HEK293 (cell line): Measurements from ENCODE around the gene PLEKHJ1.
A peak's percentile ranks its signal among the peaks of the same experiment; 100 is the strongest.

Experiments used
- GLIS1 ChIP-seq: fragments of 450-650 bp; formaldehyde crosslinking; IDR thresholded peaks from 2 replicates; pipeline ENCODE4 v1.5.1; 2016; ENCODE audit warnings: missing biosample characterization, missing genetic modification characterization
- GLIS2 ChIP-seq: fragments of 450-650 bp; formaldehyde crosslinking; IDR thresholded peaks from 2 replicates; pipeline ENCODE4 v1.5.1; 2016; ENCODE audit warnings: missing biosample characterization, missing genetic modification characterization
- PRDM1 ChIP-seq: fragments of 450-650 bp; formaldehyde crosslinking; IDR thresholded peaks from 2 replicates; pipeline ENCODE4; 2016; ENCODE audit warnings: missing biosample characterization, missing genetic modification characterization
- SP2 ChIP-seq: fragments of 450-650 bp; formaldehyde crosslinking; IDR thresholded peaks from 2 replicates; pipeline ENCODE4 v1.5.1; 2016; ENCODE audit warnings: missing biosample characterization, missing genetic modification characterization
- WT1 ChIP-seq: fragments of 450-650 bp; formaldehyde crosslinking; IDR thresholded peaks from 2 replicates; pipeline ENCODE4 v1.5.1; 2016; ENCODE audit warnings: missing biosample characterization, missing genetic modification characterization
- YY1 ChIP-seq: fragments of 450-650 bp; formaldehyde crosslinking; IDR thresholded peaks from 2 replicates; pipeline ENCODE4 v1.5.1; 2018; ENCODE audit warnings: missing biosample characterization, missing genetic modification characterization
- ZBTB20 ChIP-seq: fragments of 450-650 bp; formaldehyde crosslinking; IDR thresholded peaks from 2 replicates; pipeline ENCODE4 v1.5.1; 2016; ENCODE audit warnings: missing biosample characterization, missing genetic modification characterization
- ZBTB8A ChIP-seq: fragments of 450-650 bp; formaldehyde crosslinking; IDR thresholded peaks from 2 replicates; pipeline ENCODE4 v1.5.1; 2016; ENCODE audit warnings: missing biosample characterization, missing genetic modification characterization
- ZNF266 ChIP-seq: fragments of 450-650 bp; formaldehyde crosslinking; IDR thresholded peaks from 2 replicates; pipeline ENCODE4 v1.5.1; 2016; ENCODE audit warnings: missing biosample characterization, missing genetic modification characterization, low read depth
- ZNF335 ChIP-seq: fragments of 450-650 bp; formaldehyde crosslinking; conservative IDR thresholded peaks from 2 replicates; pipeline ENCODE4 v1.5.1; 2016; ENCODE audit warnings: missing biosample characterization, missing genetic modification characterization
- ZNF341 ChIP-seq: fragments of 450-650 bp; formaldehyde crosslinking; IDR thresholded peaks from 2 replicates; pipeline ENCODE4; 2016; ENCODE audit warnings: low read depth, missing biosample characterization, missing genetic modification characterization
- ZNF394 ChIP-seq: fragments of 450-650 bp; formaldehyde crosslinking; IDR thresholded peaks from 2 replicates; pipeline ENCODE4 v1.5.1; 2016; ENCODE audit warnings: missing biosample characterization, missing genetic modification characterization, mild to moderate bottlenecking, moderate library complexity, borderline replicate concordance
- ZNF423 ChIP-seq: fragments of 450-650 bp; formaldehyde crosslinking; IDR thresholded peaks from 2 replicates; pipeline ENCODE4 v1.5.1; 2016; ENCODE audit warnings: missing biosample characterization, missing genetic modification characterization
- ZNF48 ChIP-seq: fragments of 450-650 bp; formaldehyde crosslinking; IDR thresholded peaks from 2 replicates; pipeline ENCODE4 v1.5.1; 2016; ENCODE audit warnings: missing biosample characterization, missing genetic modification characterization
- ZNF585B ChIP-seq: fragments of 450-650 bp; formaldehyde crosslinking; IDR thresholded peaks from 2 replicates; pipeline ENCODE4 v1.5.1; 2016; ENCODE audit warnings: missing biosample characterization, missing genetic modification characterization
- ZSCAN16 ChIP-seq: fragments of 450-650 bp; formaldehyde crosslinking; IDR thresholded peaks from 2 replicates; pipeline ENCODE4 v1.5.1; 2016; ENCODE audit warnings: missing biosample characterization, missing genetic modification characterization
- TF ChIP-seq, protein P1 (sequence below): fragments of 450-650 bp; IDR thresholded peaks from 2 replicates; pipeline ENCODE4 v1.5.1; 2018; ENCODE audit warnings: missing biosample characterization, missing genetic modification characterization
- TF ChIP-seq, protein P2 (sequence below): fragments of 450-650 bp; formaldehyde crosslinking; IDR thresholded peaks from 2 replicates; pipeline ENCODE4 v1.5.1; 2016; ENCODE audit warnings: missing biosample characterization, missing genetic modification characterization
- TF ChIP-seq, protein P3 (sequence below): fragments of 450-650 bp; formaldehyde crosslinking; IDR thresholded peaks from 2 replicates; pipeline ENCODE4 v1.5.1; 2016; ENCODE audit warnings: missing biosample characterization, missing genetic modification characterization
- TF ChIP-seq, protein P4 (sequence below): fragments of 450-650 bp; formaldehyde crosslinking; IDR thresholded peaks from 2 replicates; pipeline ENCODE4 v1.5.1; 2016; ENCODE audit warnings: missing biosample characterization, missing genetic modification characterization
- TF ChIP-seq, protein P5 (sequence below): fragments of 450-650 bp; formaldehyde crosslinking; IDR thresholded peaks from 2 replicates; pipeline ENCODE4 v1.5.1; 2016; ENCODE audit warnings: missing biosample characterization, missing genetic modification characterization
- TF ChIP-seq, protein P6 (sequence below): fragments of 450-650 bp; formaldehyde crosslinking; IDR thresholded peaks from 2 replicates; pipeline ENCODE4 v1.5.1; 2016; ENCODE audit warnings: missing biosample characterization, missing genetic modification characterization, borderline replicate concordance
- TF ChIP-seq, protein P7 (sequence below): fragments of 450-650 bp; formaldehyde crosslinking; IDR thresholded peaks from 2 replicates; pipeline ENCODE4 v1.5.1; 2017; ENCODE audit warnings: missing biosample characterization, missing genetic modification characterization

PLEKHJ1 gene

DNA sequence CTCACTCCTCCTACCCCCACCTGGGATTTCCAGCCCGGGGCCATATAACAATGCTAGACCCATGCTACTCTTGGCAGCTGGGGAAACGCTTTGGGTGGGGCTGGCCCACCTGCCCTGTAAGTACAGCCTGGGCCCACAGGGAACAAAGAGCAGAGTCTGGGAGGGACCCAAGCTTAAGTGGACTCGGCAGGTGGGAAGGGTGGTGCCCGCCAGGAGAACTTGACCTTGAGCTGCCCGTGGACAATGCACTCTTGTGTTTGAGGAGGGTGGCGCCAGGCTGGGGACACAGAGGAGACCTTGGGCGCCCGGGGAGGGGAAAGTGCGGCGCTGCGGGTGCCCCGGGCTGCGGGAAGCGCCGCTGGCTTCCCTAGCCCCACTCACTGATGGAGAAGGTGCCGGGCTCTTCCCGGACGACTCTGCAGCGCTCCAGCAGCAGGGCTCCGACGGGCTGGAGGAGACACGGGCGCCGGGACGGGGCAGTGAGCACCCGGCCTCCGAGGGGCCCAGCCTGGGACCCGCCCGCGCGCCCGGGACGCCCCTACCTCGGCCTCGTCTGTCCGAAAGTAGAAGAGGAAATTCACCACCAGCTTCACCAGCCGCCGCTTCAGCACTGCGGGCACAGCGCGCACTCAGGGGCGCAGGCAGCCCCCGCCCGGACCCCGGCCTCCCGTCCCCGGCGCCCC lies 607 bp downstream of the PLEKHJ1 start (continued):
- TF ChIP-seq, protein P1, sequence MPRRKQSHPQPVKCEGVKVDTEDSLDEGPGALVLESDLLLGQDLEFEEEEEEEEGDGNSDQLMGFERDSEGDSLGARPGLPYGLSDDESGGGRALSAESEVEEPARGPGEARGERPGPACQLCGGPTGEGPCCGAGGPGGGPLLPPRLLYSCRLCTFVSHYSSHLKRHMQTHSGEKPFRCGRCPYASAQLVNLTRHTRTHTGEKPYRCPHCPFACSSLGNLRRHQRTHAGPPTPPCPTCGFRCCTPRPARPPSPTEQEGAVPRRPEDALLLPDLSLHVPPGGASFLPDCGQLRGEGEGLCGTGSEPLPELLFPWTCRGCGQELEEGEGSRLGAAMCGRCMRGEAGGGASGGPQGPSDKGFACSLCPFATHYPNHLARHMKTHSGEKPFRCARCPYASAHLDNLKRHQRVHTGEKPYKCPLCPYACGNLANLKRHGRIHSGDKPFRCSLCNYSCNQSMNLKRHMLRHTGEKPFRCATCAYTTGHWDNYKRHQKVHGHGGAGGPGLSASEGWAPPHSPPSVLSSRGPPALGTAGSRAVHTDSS (tag by site-specific recombination), result no peak
- TF ChIP-seq ZNF423 (tag by site-specific recombination) (no peak), PRDM1 (tag by site-specific recombination) (peak; percentile 70), SP2 (tag by site-specific recombination) (0 out of 2 replicates have a peak, but pooled peaks have one; percentile 8), ZBTB8A (tag by site-specific recombination) (no peak; the same call in 1 of the 2 replicates), ZNF266 (tag by site-specific recombination) (no peak), ZNF341 (tag by site-specific recombination) (peak; percentile 41; the same call in 1 of the 2 replicates), ZNF335 (tag by site-specific recombination) (peak; percentile 29; the same call in 1 of the 2 replicates), YY1 (tag by site-specific recombination) (no peak), WT1 (tag by site-specific recombination) (no peak), ZSCAN16 (tag by site-specific recombination) (no peak), ZNF394 (tag by site-specific recombination) (peak; percentile 41; the same call in 1 of the 2 replicates), ZNF48 (tag by site-specific recombination) (no peak), GLIS1 (peak; percentile 93), GLIS2 (tag by site-specific recombination) (peak; percentile 44), ZNF585B (tag by site-specific recombination) (no peak), ZBTB20 (peak; percentile 13; the same call in 1 of the 2 replicates)
- TF ChIP-seq, protein P2, sequence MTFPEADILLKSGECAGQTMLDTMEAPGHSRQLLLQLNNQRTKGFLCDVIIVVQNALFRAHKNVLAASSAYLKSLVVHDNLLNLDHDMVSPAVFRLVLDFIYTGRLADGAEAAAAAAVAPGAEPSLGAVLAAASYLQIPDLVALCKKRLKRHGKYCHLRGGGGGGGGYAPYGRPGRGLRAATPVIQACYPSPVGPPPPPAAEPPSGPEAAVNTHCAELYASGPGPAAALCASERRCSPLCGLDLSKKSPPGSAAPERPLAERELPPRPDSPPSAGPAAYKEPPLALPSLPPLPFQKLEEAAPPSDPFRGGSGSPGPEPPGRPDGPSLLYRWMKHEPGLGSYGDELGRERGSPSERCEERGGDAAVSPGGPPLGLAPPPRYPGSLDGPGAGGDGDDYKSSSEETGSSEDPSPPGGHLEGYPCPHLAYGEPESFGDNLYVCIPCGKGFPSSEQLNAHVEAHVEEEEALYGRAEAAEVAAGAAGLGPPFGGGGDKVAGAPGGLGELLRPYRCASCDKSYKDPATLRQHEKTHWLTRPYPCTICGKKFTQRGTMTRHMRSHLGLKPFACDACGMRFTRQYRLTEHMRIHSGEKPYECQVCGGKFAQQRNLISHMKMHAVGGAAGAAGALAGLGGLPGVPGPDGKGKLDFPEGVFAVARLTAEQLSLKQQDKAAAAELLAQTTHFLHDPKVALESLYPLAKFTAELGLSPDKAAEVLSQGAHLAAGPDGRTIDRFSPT (tag by site-specific recombination), result peak; percentile 63; the same call in 1 of the 2 replicates
- TF ChIP-seq, protein P3, sequence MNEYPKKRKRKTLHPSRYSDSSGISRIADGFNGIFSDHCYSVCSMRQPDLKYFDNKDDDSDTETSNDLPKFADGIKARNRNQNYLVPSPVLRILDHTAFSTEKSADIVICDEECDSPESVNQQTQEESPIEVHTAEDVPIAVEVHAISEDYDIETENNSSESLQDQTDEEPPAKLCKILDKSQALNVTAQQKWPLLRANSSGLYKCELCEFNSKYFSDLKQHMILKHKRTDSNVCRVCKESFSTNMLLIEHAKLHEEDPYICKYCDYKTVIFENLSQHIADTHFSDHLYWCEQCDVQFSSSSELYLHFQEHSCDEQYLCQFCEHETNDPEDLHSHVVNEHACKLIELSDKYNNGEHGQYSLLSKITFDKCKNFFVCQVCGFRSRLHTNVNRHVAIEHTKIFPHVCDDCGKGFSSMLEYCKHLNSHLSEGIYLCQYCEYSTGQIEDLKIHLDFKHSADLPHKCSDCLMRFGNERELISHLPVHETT, result no peak
- TF ChIP-seq, protein P4, sequence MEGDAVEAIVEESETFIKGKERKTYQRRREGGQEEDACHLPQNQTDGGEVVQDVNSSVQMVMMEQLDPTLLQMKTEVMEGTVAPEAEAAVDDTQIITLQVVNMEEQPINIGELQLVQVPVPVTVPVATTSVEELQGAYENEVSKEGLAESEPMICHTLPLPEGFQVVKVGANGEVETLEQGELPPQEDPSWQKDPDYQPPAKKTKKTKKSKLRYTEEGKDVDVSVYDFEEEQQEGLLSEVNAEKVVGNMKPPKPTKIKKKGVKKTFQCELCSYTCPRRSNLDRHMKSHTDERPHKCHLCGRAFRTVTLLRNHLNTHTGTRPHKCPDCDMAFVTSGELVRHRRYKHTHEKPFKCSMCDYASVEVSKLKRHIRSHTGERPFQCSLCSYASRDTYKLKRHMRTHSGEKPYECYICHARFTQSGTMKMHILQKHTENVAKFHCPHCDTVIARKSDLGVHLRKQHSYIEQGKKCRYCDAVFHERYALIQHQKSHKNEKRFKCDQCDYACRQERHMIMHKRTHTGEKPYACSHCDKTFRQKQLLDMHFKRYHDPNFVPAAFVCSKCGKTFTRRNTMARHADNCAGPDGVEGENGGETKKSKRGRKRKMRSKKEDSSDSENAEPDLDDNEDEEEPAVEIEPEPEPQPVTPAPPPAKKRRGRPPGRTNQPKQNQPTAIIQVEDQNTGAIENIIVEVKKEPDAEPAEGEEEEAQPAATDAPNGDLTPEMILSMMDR (tag by site-specific recombination), result peak; percentile 8; the same call in 1 of the 2 replicates
- TF ChIP-seq, protein P5, sequence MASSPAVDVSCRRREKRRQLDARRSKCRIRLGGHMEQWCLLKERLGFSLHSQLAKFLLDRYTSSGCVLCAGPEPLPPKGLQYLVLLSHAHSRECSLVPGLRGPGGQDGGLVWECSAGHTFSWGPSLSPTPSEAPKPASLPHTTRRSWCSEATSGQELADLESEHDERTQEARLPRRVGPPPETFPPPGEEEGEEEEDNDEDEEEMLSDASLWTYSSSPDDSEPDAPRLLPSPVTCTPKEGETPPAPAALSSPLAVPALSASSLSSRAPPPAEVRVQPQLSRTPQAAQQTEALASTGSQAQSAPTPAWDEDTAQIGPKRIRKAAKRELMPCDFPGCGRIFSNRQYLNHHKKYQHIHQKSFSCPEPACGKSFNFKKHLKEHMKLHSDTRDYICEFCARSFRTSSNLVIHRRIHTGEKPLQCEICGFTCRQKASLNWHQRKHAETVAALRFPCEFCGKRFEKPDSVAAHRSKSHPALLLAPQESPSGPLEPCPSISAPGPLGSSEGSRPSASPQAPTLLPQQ (tag by site-specific recombination), result peak; percentile 90
- TF ChIP-seq, protein P6, sequence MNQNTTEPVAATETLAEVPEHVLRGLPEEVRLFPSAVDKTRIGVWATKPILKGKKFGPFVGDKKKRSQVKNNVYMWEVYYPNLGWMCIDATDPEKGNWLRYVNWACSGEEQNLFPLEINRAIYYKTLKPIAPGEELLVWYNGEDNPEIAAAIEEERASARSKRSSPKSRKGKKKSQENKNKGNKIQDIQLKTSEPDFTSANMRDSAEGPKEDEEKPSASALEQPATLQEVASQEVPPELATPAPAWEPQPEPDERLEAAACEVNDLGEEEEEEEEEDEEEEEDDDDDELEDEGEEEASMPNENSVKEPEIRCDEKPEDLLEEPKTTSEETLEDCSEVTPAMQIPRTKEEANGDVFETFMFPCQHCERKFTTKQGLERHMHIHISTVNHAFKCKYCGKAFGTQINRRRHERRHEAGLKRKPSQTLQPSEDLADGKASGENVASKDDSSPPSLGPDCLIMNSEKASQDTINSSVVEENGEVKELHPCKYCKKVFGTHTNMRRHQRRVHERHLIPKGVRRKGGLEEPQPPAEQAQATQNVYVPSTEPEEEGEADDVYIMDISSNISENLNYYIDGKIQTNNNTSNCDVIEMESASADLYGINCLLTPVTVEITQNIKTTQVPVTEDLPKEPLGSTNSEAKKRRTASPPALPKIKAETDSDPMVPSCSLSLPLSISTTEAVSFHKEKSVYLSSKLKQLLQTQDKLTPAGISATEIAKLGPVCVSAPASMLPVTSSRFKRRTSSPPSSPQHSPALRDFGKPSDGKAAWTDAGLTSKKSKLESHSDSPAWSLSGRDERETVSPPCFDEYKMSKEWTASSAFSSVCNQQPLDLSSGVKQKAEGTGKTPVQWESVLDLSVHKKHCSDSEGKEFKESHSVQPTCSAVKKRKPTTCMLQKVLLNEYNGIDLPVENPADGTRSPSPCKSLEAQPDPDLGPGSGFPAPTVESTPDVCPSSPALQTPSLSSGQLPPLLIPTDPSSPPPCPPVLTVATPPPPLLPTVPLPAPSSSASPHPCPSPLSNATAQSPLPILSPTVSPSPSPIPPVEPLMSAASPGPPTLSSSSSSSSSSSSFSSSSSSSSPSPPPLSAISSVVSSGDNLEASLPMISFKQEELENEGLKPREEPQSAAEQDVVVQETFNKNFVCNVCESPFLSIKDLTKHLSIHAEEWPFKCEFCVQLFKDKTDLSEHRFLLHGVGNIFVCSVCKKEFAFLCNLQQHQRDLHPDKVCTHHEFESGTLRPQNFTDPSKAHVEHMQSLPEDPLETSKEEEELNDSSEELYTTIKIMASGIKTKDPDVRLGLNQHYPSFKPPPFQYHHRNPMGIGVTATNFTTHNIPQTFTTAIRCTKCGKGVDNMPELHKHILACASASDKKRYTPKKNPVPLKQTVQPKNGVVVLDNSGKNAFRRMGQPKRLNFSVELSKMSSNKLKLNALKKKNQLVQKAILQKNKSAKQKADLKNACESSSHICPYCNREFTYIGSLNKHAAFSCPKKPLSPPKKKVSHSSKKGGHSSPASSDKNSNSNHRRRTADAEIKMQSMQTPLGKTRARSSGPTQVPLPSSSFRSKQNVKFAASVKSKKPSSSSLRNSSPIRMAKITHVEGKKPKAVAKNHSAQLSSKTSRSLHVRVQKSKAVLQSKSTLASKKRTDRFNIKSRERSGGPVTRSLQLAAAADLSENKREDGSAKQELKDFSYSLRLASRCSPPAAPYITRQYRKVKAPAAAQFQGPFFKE (tag by site-specific recombination), result no peak
- TF ChIP-seq, protein P7, sequence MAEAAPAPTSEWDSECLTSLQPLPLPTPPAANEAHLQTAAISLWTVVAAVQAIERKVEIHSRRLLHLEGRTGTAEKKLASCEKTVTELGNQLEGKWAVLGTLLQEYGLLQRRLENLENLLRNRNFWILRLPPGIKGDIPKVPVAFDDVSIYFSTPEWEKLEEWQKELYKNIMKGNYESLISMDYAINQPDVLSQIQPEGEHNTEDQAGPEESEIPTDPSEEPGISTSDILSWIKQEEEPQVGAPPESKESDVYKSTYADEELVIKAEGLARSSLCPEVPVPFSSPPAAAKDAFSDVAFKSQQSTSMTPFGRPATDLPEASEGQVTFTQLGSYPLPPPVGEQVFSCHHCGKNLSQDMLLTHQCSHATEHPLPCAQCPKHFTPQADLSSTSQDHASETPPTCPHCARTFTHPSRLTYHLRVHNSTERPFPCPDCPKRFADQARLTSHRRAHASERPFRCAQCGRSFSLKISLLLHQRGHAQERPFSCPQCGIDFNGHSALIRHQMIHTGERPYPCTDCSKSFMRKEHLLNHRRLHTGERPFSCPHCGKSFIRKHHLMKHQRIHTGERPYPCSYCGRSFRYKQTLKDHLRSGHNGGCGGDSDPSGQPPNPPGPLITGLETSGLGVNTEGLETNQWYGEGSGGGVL, result peak; percentile 82
